ENCODE data around the gene CLSTN2. TPM values are rescaled to one million over a fixed set of nuclear protein-coding genes. Genes with fewer than 3 reads are reported as not detected.

The CLSTN2 gene
- total and polyA plus RNA-seq, 2 of the 8 experiments (the other 6 are each of a cell fraction or from before 2014, with no cell fraction given), result 0.39 to 0.52 TPM

GRCh38 chr3:140584549-140584948 is 649.6 kb downstream of the CLSTN2 start:
- no peak overlapping the region for H3K14ac ChIP-seq (ENCODE audit: insufficient read length)
- H2AFZ ChIP-seq (ENCODE audit: low read length), result no peak overlapping the region
- H4K8ac ChIP-seq (ENCODE audit: extremely low read depth, insufficient read depth, low read length), result no peak overlapping the region
- H3K4me2 ChIP-seq (ENCODE audit: insufficient read depth in 1 of 2, low read depth in 2 of 2, low read length in 2 of 2), result no peak overlapping the region
- 71% methylated on average over 1 of the region's 1 CpG; no CpG with 5 or more reads in 1 of the 2 experiments for WGBS, 2 experiments (ENCODE audit: extremely low coverage in 1 of 2, insufficient coverage in 1 of 2, insufficient read length in 1 of 2, insufficient replicate concordance in 2 of 2, low coverage in 1 of 2, low lambda C conversion rate in 2 of 2, missing lambda C conversion rate in 1 of 2)
- no peaks in the 10 kb centered on the region for H4K20me1 ChIP-seq (replicated peaks in 1 of 2; ENCODE audit: control insufficient read depth in 1 of 2, insufficient read depth in 2 of 2, low read length in 2 of 2)
- no peak overlapping the region for H2BK15ac ChIP-seq (ENCODE audit: low read length)
- no peak for FAIRE-seq
- no peak overlapping the region for H4K5ac ChIP-seq (ENCODE audit: insufficient read length, low read depth, low read length)
- H3K4ac ChIP-seq (replicated peaks; ENCODE audit: insufficient read length, low read depth, low read length), result no peak overlapping the region
- H2BK120ac ChIP-seq (replicated peaks; ENCODE audit: low read depth, low read length), result no peak overlapping the region
- no peaks in the 10 kb centered on the region for H3K36me3 ChIP-seq (ENCODE audit: control insufficient read depth in 2 of 4, insufficient read depth in 4 of 4, low read length in 3 of 4)
- no peak for DNase-seq (ENCODE audit: low read depth in 1 of 2, low spot score in 2 of 2)
- no peak overlapping the region for H2BK20ac ChIP-seq (ENCODE audit: low read length)
- ChIA-PET CTCF (ENCODE audit: partially characterized antibody) (no interaction called here), POLR2A (ENCODE audit: partially characterized antibody) (no interaction called here)
- no peak overlapping the region for H3K56ac ChIP-seq (replicated peaks; ENCODE audit: insufficient read length, low read depth, low read length)
- no peaks in the 10 kb centered on the region for H3K9me3 ChIP-seq (ENCODE audit: insufficient read depth in 2 of 2, low read depth in 1 of 2, low read length in 1 of 2)
- no peak overlapping the region for H3K23ac ChIP-seq (ENCODE audit: insufficient read length)
- H3K27me3 ChIP-seq (replicated peaks in 1 of 4; ENCODE audit: control insufficient read depth in 3 of 4, extremely low read depth in 1 of 4, insufficient read depth in 3 of 4, low read length in 3 of 4), result no peaks in the 10 kb centered on the region
- TF ChIP-seq CTCF (IDR thresholded peaks at IDR 0.05; ENCODE audit: control extremely low read depth in 1 of 3, insufficient read depth in 1 of 3, low read depth in 1 of 3, low read length in 3 of 3) (no peak), RBBP5 (IDR thresholded peaks at IDR 0.05; ENCODE audit: borderline replicate concordance, low read depth, low read length) (no peak), SIN3A (conservative IDR thresholded peaks at IDR 0.05 in 1 of 2, IDR thresholded peaks at IDR 0.05 in 1 of 2; ENCODE audit: low read depth in 1 of 2, low read length in 2 of 2) (no peak), SP1 (IDR thresholded peaks at IDR 0.05; ENCODE audit: low read depth, low read length) (no peak), SIX5 (IDR thresholded peaks at IDR 0.05; ENCODE audit: low read depth, low read length) (no peak), EP300 (IDR thresholded peaks at IDR 0.05; ENCODE audit: borderline replicate concordance in 1 of 2, low read depth in 2 of 2, low read length in 2 of 2) (no peak), POLR2AphosphoS5 (IDR thresholded peaks at IDR 0.05; ENCODE audit: low read depth, low read length) (no peak), MAX (IDR thresholded peaks at IDR 0.05) (no peak), SP2 (IDR thresholded peaks at IDR 0.05; ENCODE audit: low read length) (no peak)
- no peak overlapping the region for H2BK5ac ChIP-seq (ENCODE audit: low read depth, low read length)
- no peak overlapping the region for H3K18ac ChIP-seq (ENCODE audit: extremely low read depth, low read length)
- H3K23me2 ChIP-seq (ENCODE audit: low read depth, low read length), result no peaks in the 10 kb centered on the region
- no peak overlapping the region for H3K4me3 ChIP-seq (ENCODE audit: extremely low read depth in 1 of 4, insufficient read depth in 2 of 4, low read depth in 3 of 4, low read length in 4 of 4)
- no peak overlapping the region for H3K9ac ChIP-seq (replicated peaks in 1 of 4; ENCODE audit: extremely low read depth in 1 of 4, low read depth in 3 of 4, low read length in 3 of 4)
- no peak overlapping the region for H2AK5ac ChIP-seq (ENCODE audit: low read depth, low read length)
- no peaks in the 10 kb centered on the region for H3K79me2 ChIP-seq (ENCODE audit: control insufficient read depth in 1 of 2, insufficient read depth in 2 of 2, low read length in 2 of 2)
- no peak overlapping the region for H3K27ac ChIP-seq (ENCODE audit: low read depth, low read length)
- H2BK12ac ChIP-seq (ENCODE audit: low read depth, low read length), result no peak overlapping the region
- H3K79me1 ChIP-seq (ENCODE audit: low read depth, low read length), result no peaks in the 10 kb centered on the region
- peaks cover 0 to 6% (median 5%) of the 10 kb centered on the region in 4 experiments; a peak in 3 of 7 replicates for H3K4me1 ChIP-seq (replicated peaks in 1 of 4; ENCODE audit: control insufficient read depth in 3 of 4, insufficient read depth in 4 of 4, low read length in 3 of 4)
- H4K91ac ChIP-seq (replicated peaks; ENCODE audit: insufficient read length, low read length), result no peak overlapping the region

All from H1 (cell line).